VCaP (cell line): ENCODE measurements around the gene TSFM.

Source experiments
- H3K27ac ChIP-seq: fragments of 450-650 bp; 2 replicates; pipeline ENCODE4 v1.5.1; 2017
- TF ChIP-seq, protein P1 (sequence below): fragments of 450-650 bp; conservative IDR thresholded peaks from 2 replicates; pipeline ENCODE4 v1.5.1; 2017; ENCODE audit warnings: mild to moderate bottlenecking, moderate library complexity

TSFM gene

DNA sequence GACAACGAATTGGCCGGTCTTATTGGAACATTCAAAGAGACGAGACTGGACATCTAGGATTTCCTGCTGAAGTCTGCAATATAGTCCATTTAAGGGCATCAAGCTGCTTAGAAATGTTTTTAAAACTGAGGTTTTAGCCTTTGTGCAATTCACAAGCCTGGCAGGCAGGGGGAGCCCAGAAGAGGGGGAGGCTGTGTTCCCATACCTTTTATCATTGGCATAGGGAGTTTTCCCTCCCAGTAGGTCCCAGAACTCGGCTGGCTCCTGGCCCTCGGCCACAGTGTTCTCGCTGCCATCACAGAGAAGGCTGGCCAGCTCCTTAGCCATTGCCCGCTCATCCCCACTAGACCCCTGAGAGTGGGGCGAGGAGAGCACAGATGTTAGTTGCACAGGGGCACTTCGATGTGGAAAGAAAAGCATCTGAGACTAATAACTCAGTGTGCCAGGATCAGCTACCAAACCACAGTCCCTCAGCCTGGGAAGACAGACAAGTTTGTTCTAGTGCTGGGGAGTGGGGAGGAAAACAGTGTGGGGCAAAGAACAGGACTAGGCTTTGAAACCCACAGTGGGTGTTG is 20.8 kb downstream of the TSFM start:
- TF ChIP-seq, protein P1, sequence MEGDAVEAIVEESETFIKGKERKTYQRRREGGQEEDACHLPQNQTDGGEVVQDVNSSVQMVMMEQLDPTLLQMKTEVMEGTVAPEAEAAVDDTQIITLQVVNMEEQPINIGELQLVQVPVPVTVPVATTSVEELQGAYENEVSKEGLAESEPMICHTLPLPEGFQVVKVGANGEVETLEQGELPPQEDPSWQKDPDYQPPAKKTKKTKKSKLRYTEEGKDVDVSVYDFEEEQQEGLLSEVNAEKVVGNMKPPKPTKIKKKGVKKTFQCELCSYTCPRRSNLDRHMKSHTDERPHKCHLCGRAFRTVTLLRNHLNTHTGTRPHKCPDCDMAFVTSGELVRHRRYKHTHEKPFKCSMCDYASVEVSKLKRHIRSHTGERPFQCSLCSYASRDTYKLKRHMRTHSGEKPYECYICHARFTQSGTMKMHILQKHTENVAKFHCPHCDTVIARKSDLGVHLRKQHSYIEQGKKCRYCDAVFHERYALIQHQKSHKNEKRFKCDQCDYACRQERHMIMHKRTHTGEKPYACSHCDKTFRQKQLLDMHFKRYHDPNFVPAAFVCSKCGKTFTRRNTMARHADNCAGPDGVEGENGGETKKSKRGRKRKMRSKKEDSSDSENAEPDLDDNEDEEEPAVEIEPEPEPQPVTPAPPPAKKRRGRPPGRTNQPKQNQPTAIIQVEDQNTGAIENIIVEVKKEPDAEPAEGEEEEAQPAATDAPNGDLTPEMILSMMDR = peak; percentile 89
- H3K27ac ChIP-seq = peak overlapping the region; percentile 37

DNA sequence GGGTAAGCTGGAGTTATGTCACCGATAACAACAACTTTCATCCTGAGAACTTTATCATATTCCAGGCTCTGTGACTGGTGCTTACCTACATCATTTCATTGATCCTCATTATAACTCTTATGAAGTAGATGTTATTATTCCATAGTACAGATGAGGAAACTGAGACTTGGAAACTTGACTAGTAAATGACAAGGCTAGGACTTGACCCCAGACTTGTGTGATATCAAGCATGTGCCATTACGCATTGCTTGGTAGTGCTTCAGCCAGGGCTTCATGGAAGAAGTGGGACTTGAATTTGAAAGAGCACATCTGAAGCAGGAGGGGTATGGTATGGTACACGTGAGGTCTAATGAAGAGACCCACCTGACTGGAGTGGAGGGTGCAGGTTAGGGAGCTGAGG is 24.1 kb downstream of the TSFM start:
- H3K27ac ChIP-seq = no peak overlapping the region
- TF ChIP-seq, protein P1 = no peak

DNA sequence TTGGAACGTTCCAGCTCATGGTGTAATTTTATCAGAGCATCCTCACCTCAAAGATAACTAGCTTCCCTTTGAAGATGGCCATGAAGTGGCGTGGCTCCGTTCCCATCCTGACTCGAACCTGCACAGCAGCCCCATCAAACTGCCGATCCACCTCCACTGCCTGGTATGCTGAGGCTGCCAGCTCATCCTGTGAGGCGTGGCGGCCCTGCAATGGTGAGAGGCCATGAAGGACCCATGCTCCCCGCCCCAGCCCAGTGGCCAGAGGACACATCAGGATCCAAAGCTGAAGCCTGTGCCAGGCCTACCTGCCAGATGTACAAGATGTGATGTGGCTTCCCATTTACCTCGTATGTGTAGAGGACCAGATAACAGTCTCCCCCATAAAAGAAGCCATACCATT is 24.7 kb downstream of the TSFM start:
- TF ChIP-seq, protein P1 = no peak
- H3K27ac ChIP-seq = no peak overlapping the region

DNA sequence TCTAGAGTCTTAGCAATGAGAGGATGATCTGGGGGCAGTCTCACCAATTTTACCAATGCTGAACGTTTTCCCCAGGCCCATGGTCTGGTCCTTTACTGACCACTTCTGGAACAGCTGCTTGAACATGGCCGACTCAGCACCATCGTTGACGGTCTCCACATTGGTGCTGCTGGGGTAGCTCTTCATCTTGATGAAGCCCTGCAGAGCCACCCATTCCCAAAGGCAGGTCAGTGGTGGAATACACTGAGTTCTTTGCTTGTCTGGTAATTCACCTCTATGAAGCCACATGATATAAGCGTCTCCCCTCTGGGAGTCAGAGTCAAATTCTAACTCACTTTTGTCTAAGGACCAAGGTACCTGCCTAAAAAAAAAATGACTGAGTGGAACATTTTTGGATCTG is 25.8 kb downstream of the TSFM start:
- no peak overlapping the region for H3K27ac ChIP-seq
- TF ChIP-seq, protein P1 = no peak

DNA sequence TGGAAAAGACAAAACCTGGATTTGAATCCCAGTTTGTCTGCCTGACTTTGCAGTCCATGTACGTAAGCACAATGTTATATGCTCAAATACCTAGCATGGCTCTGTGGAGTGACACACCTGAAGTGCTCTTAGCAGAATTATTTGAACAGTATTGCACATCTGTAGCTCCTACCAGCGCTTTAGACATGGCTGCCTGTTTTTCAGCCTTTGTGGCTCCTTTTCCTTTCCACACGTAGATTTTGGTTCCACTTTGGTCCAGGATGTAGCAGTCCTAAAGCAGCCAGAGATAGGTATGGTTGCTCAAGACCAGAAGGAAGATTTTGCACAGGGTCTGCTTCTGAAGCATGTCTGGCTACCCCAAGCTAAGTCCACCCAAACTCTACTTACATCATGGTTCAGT is 26.8 kb downstream of the TSFM start:
- TF ChIP-seq, protein P1 = no peak
- no peak overlapping the region for H3K27ac ChIP-seq

DNA sequence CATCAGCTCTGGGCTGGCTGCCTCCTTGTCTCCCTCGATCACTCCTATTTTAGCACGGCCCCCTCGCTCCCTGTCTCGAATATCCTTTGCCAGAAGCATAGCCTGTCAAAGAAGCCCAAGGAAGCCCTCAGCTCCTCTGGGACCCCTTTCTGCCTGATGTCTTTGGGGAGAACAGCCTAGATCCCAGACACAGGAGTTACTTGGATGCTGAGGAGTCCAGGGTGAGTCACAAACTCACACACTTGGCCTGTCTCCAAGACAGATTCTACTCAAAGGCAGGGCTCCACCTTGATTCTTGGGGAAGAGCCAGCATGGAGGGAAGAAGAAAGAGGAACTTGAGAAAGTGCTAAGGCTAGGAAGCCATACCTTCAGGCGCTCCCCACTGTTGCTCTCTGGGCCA is 27.9 kb downstream of the TSFM start:
- H3K27ac ChIP-seq = no peak overlapping the region
- TF ChIP-seq, protein P1 = no peak

DNA sequence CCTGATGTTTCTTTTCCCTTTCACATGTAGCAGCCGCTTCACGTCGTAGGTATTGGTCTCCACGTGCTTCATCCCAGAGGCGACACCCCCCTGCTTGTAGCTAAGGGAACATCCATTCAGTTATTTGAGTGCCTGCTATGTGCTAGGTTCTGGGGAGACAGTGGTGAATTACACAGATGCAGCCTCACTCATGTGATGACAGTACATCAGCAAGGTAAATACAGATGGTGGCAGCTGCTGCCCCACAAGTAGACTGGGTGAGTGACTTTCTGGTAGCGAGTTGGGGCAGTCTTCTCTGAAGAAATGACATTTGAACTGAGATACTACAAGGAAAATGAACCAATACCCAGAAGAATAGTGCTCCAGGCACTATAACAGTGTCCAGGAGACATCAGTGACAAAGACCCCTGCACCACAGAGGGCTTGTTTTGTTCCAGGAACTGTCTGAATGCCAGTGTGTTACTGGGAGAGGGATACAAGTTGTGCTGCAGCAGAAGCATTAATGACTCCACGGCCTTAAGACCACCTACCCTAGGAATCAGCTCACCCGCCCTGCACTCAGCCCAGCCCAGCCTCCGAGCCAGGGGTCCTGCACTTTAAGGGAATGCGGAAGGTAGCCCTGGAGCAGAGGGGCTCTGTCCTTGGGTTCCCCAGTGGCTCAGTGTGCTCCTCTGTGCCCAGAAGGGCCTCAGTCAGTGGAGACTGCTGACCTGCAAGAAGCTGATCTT is 28.6 kb downstream of the TSFM start:
- TF ChIP-seq, protein P1 = no peak
- no peak overlapping the region for H3K27ac ChIP-seq
